HepG2 (cell line): Measurements from ENCODE around the gene MZF1. TPM values are rescaled to one million over a fixed set of nuclear protein-coding genes. Genes with fewer than 3 reads are reported as not detected.
A peak's percentile ranks its signal among the peaks of the same experiment; 100 is the strongest.

Experiments
- ARID4A ChIP-seq: sonication (generic); formaldehyde crosslinking; IDR thresholded peaks from 2 replicates; pipeline ENCODE4 v1.5.0; 2020; ENCODE audit warnings: mild to moderate bottlenecking, missing genetic modification reagents, borderline replicate concordance
- ARNT2 ChIP-seq: sonication (generic); formaldehyde crosslinking; IDR thresholded peaks from 2 replicates; pipeline ENCODE4 v1.8.0; 2022; ENCODE audit warnings: mild to moderate bottlenecking, low read depth, missing genetic modification reagents, moderate library complexity
- ASH2L ChIP-seq: fragments of 300-600, 200-600 bp; sonication (generic); IDR thresholded peaks from 2 replicates; pipeline ENCODE4 v1.7.0; 2017; ENCODE audit warnings: low read depth, mild to moderate bottlenecking, moderate library complexity, mixed read lengths, low read length; ENCODE audit not compliant: insufficient read length
- CC2D1A ChIP-seq: sonication (generic); formaldehyde crosslinking; IDR thresholded peaks from 2 replicates; pipeline ENCODE4 v1.8.1; 2023; ENCODE audit warnings: mild to moderate bottlenecking, missing genetic modification reagents
- HDAC1 ChIP-seq: sonication (generic); formaldehyde crosslinking; IDR thresholded peaks from 2 replicates; pipeline ENCODE4 v1.5.1; 2020; ENCODE audit warnings: mild to moderate bottlenecking, missing genetic modification reagents
- HES4 ChIP-seq: sonication (generic); formaldehyde crosslinking; IDR thresholded peaks from 2 replicates; pipeline ENCODE4 v1.9.0; 2021; ENCODE audit warnings: mild to moderate bottlenecking, missing genetic modification reagents, borderline replicate concordance
- HIVEP1 ChIP-seq: sonication (generic); formaldehyde crosslinking; IDR thresholded peaks from 2 replicates; pipeline ENCODE4 v1.4.0; 2020; ENCODE audit warnings: mild to moderate bottlenecking, missing genetic modification reagents
- HNF4A ChIP-seq: sonication (generic); formaldehyde crosslinking; IDR thresholded peaks from 2 replicates; pipeline ENCODE4 v1.4.0; 2020; ENCODE audit warnings: missing genetic modification reagents
- MXI1 ChIP-seq: IDR thresholded peaks from 3 replicates; pipeline ENCODE4 v1.6.1; 2012; ENCODE audit warnings: low read depth, low read length, inconsistent platforms, borderline replicate concordance
- RXRB ChIP-seq: IDR thresholded peaks from 2 replicates; pipeline ENCODE4 v1.6.1; 2016; ENCODE audit warnings: borderline replicate concordance, missing genetic modification reagents, missing compliant biosample characterization
- SYNCRIP ChIP-seq: fragments of 200-400 bp; formaldehyde crosslinking; IDR thresholded peaks from 2 replicates; pipeline ENCODE4 v1.6.1; 2018; ENCODE audit warnings: mild to moderate bottlenecking, low read depth, low read length; ENCODE audit not compliant: insufficient read depth
- ZNF224 ChIP-seq: sonication (generic); formaldehyde crosslinking; IDR thresholded peaks from 2 replicates; pipeline ENCODE4 v1.5.0; 2020; ENCODE audit warnings: mild to moderate bottlenecking, missing genetic modification reagents
- ZNF264 ChIP-seq: sonication (generic); formaldehyde crosslinking; IDR thresholded peaks from 2 replicates; pipeline ENCODE4 v1.4.0; 2020; ENCODE audit warnings: missing genetic modification reagents
- ZNF460 ChIP-seq: sonication (generic); formaldehyde crosslinking; IDR thresholded peaks from 2 replicates; pipeline ENCODE4 v1.5.1; 2020; ENCODE audit warnings: missing genetic modification reagents, mild to moderate bottlenecking, borderline replicate concordance
- ZNF589 ChIP-seq: sonication (generic); formaldehyde crosslinking; conservative IDR thresholded peaks from 2 replicates; pipeline ENCODE4 v1.8.0; 2022; ENCODE audit warnings: mild to moderate bottlenecking, moderate library complexity, missing genetic modification reagents
- ZNF83 ChIP-seq: sonication (generic); formaldehyde crosslinking; IDR thresholded peaks from 2 replicates; pipeline ENCODE4 v1.4.0; 2020; ENCODE audit warnings: missing genetic modification reagents, mild to moderate bottlenecking, borderline replicate concordance
- ZSCAN29 ChIP-seq: sonication (generic); formaldehyde crosslinking; conservative IDR thresholded peaks from 2 replicates; pipeline ENCODE4 v1.4.0; 2020; ENCODE audit warnings: mild to moderate bottlenecking, missing genetic modification reagents
- polyA plus RNA-seq, 8 experiments: library from polyadenylated mRNA; depleted of rRNA in 3 of 8; stranded (reverse) in 7 of 8; unstranded in 1 of 8; fragments of >200 nt; fragmentation: Illumina TruSeq in 4 of 8; extraction: Trizol in 4 of 8; gene quantifications; 2 replicates each; pipeline versions ENCODE4 v1.2.1 to v1.2.3, GENCODE V29; 2011 to 2016; ENCODE audit warnings: low read depth in 4 of 8, missing spikeins in 1 of 8, mixed read lengths in 1 of 8; ENCODE audit not compliant: insufficient read depth in 1 of 8
- total RNA-seq, 5 experiments: library from RNA; depleted of rRNA; stranded (reverse); fragments of >200 nt; fragmentation: Illumina TruSeq; extraction: Trizol; gene quantifications; 2 replicates each; pipeline ENCODE4 v1.2.3, GENCODE V29; 2016; ENCODE audit warnings: low read depth in 1 of 5
- TF ChIP-seq, protein P1 (sequence below): sonication (generic); formaldehyde crosslinking; IDR thresholded peaks from 2 replicates; pipeline ENCODE4 v1.5.0; 2020; ENCODE audit warnings: missing genetic modification reagents

Gene MZF1
- total and polyA plus RNA-seq, 2 of the 13 experiments (the other 11 are each of a cell fraction or from before 2014, with no cell fraction given), result 3.1 to 8.1 TPM

GRCh38 chr19:58573658-58574164 lies 576 bp upstream of the MZF1 start (continued):
- TF ChIP-seq, protein P1, sequence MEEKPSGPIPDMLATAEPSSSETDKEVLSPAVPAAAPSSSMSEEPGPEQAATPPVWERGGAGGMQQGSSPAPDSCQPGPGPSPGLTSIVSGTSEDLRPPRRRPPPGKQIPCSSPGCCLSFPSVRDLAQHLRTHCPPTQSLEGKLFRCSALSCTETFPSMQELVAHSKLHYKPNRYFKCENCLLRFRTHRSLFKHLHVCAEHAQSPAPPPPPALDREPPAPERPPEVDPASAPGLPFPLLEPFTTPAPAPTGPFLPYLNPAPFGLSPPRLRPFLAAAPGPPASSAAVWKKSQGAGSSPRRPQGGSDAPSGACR, result no peak
- TF ChIP-seq HES4, result no peak
- peak; percentile 47; the same call in 1 of the 2 replicates for TF ChIP-seq CC2D1A (CRISPR knock-in tag)
- no peak for TF ChIP-seq SYNCRIP
- no peak for TF ChIP-seq ZNF460 (CRISPR knock-in tag)
- no peak for TF ChIP-seq ZNF264 (CRISPR knock-in tag)
- peak; percentile 98; the same call in 2 of the 3 replicates for TF ChIP-seq MXI1
- TF ChIP-seq ARID4A (CRISPR knock-in tag), result peak; percentile 39
- TF ChIP-seq HDAC1 (CRISPR knock-in tag), result no peak; the same call in 1 of the 2 replicates
- TF ChIP-seq ASH2L, result no peak
- TF ChIP-seq RXRB (CRISPR knock-in tag), result no peak
- no peak for TF ChIP-seq ZSCAN29 (CRISPR knock-in tag)
- TF ChIP-seq HIVEP1 (CRISPR knock-in tag), result no peak
- no peak for TF ChIP-seq HNF4A (CRISPR knock-in tag)
- TF ChIP-seq ZNF224 (CRISPR knock-in tag), result no peak
- no peak for TF ChIP-seq ZNF589 (CRISPR knock-in tag)
- TF ChIP-seq ZNF83 (CRISPR knock-in tag), result 0 out of 2 replicates have a peak, but pooled peaks have one; percentile 31
- peak; percentile 44; the same call in 1 of the 2 replicates for TF ChIP-seq ARNT2 (CRISPR knock-in tag)
